Ovary (tissue), 3 donors: ENCODE results near the gene KDM1A.
"Not testable (repeated sequence)": the region's sequence is repeated elsewhere in the genome, so short reads cannot be mapped to it uniquely, and the experiment has no call there.

Experiments used
- CTCF ChIP-seq, 3 donors: fragments of 450-650 bp in 2 of 3; fragments of 200-600 bp in 1 of 3; IDR thresholded peaks; one replicate each; pipeline versions ENCODE4 v1.5.1 to v1.8.0; 2016 to 2022; ENCODE audit warnings: antibody characterized with exemption in 3 of 3, mild to moderate bottlenecking in 1 of 3
- EP300 ChIP-seq: sonication (generic); formaldehyde crosslinking; IDR thresholded peaks from one replicate; pipeline ENCODE4 v1.6.1; 2017; ENCODE audit warnings: antibody characterized with exemption
- donor health status: DM: no; HTN: no; CAD: no.

GRCh38 chr1:23000133-23000532, 19.1 kb upstream of the KDM1A start:
- not testable (repeated sequence) for TF ChIP-seq EP300; CTCF (IDR thresholded peaks at IDR 0.05)
